Adrenal gland (tissue), 12 donors: ENCODE data around the gene THSD7B. TPM values are rescaled to one million over a fixed set of nuclear protein-coding genes. Genes with fewer than 3 reads are reported as not detected.

ENCODE experiments used
- DNase-seq, 7 donors: peaks; one replicate each; pipeline ENCODE4 v3.0.0-alpha.2; 2019 to 2020
- H3K27ac ChIP-seq, 5 donors: fragments of 200-600 bp; sonication (generic) in 4 of 5; 1 replicate in 3 of 5; 2 replicates in 2 of 5; pipeline versions ENCODE4 v1.5.1 to v1.8.0; 2016 to 2020; ENCODE audit warnings: mild to moderate bottlenecking in 1 of 5
- H3K27me3 ChIP-seq: fragments of 200-600 bp; 2 replicates; pipeline ENCODE4 v1.8.0; 2021
- H3K36me3 ChIP-seq, 2 donors: fragments of 200-600 bp; replicated peaks in 1 of 2; 1 replicate in 1 of 2; 2 replicates in 1 of 2; pipeline versions ENCODE4 v1.5.1 to v1.8.0; 2018 to 2022
- H3K4me1 ChIP-seq, 2 donors: fragments of 200-600 bp; replicated peaks in 1 of 2; 1 replicate in 1 of 2; 2 replicates in 1 of 2; pipeline versions ENCODE4 v1.5.1 to v1.8.0; 2018 to 2021
- H3K4me3 ChIP-seq, 4 donors: fragments of 200-600 bp; sonication (generic) in 3 of 4; one replicate each; pipeline ENCODE4 v1.5.1; 2016 to 2018
- H3K9me3 ChIP-seq, 3 donors: fragments of 200-600 bp; sonication (generic) in 1 of 3; replicated peaks in 1 of 3; 1 replicate in 2 of 3; 2 replicates in 1 of 3; pipeline versions ENCODE4 v1.5.1 to v1.8.0; 2016 to 2021
- POLR2A ChIP-seq, 2 donors: fragments of 450-650 bp; IDR thresholded peaks; one replicate each; pipeline ENCODE4 v1.6.1; 2017; ENCODE audit warnings: antibody characterized with exemption in 2 of 2, mild to moderate bottlenecking in 2 of 2, moderate library complexity in 1 of 2
- WGBS, 4 donors: extraction: QIAGEN DNeasy Blood & Tissue Kit in 2 of 4; methylation state at CpG; one replicate each; pipeline versions ENCODE4 v1.1.5 to v1.1.7; 2013 to 2017; 5-methylcytosine and 5-hydroxymethylcytosine counted together
- intact Hi-C, 2 donors: fragments of 100-400 bp; cut with DNase I; formaldehyde crosslinking; loops; one replicate each; pipeline versions ENCODE4 v1.14.1 to v1.15.0; 2022 to 2023
- polyA plus RNA-seq, 3 donors: library from polyadenylated mRNA; stranded (reverse); fragments of 200-250 nt in 2 of 3; fragments of 350-450 nt in 1 of 3; fragmentation: Illumina TruSeq in 1 of 3; extraction: RNeasy Lipid Tissue Mini Kit (QIAGEN cat#74804) in 1 of 3; gene quantifications; one replicate each; pipeline ENCODE4 v1.2.3, GENCODE V29; 2013 to 2014
- total RNA-seq, 9 donors: library from RNA; depleted of rRNA in 4 of 9; stranded (reverse); fragments of >200 nt in 4 of 9; fragments of 120-200 nt in 1 of 9; fragmentation: NEBNext Ultra II Directional in 1 of 9; extraction: Animal tissue kit (Norgen Biotek cat#: 25700) in 1 of 9; gene quantifications; one replicate each; pipeline versions ENCODE4 v1.1.0 to v1.2.4, GENCODE V29; 2013 to 2023
- TF ChIP-seq, protein P1 (sequence below), 6 experiments: fragments of 450-650 bp in 4 of 6; fragments of 200-600 bp in 2 of 6; sonication (generic) in 1 of 6; IDR thresholded peaks; 1 replicate in 5 of 6; 2 replicates in 1 of 6; pipeline versions ENCODE4 v1.5.1 to v1.8.0; 2016 to 2021; ENCODE audit warnings: antibody characterized with exemption in 6 of 6, mild to moderate bottlenecking in 2 of 6, moderate library complexity in 1 of 6
- donor health status: healthy with polysubstance abuse.
- donor health status: Bipolar disorder and iron deficiency.
- donor health status: DM: yes; HTN: yes; CAD: no.
- donor health status: DM: no; HTN: no; CAD: no.
- donor health status: DM: no; HTN: no; CAD: no.
- donor health status: DM: yes; HTN: yes; CAD: no.

The THSD7B gene
- total and polyA plus RNA-seq, 12 donors: under 0.01 to 0.44 (median 0.12) TPM; not detected in 4

DNA sequence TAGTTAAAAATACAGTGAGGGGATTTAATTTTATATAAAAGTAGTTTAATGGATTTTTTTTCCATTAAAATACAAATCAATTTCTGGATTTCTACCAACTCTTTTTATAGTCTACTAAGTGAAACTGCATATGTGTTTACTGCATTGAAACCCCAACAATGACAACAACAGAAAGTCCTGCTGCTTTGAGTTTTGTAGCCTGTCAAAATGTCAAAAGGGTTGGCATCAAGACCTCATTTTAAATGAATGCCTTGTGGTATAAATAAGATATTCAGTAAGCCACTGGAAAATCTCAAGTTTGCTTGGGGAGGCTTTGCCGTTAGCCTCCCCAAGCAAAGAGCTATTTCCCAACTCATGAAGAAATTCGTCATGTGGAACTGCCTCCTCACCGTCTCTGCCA lies 758.6 kb downstream of the THSD7B start:
- no peaks in the 10 kb centered on the region for H3K4me1 ChIP-seq
- intact Hi-C loops: no loop called here
- no peaks in the 10 kb centered on the region for H3K36me3 ChIP-seq
- H3K27ac ChIP-seq: no peak overlapping the region
- WGBS, 4 donors: 47 to 71% (median 61%) methylated on average over 3 of the region's 3 CpGs
- TF ChIP-seq, protein P1, sequence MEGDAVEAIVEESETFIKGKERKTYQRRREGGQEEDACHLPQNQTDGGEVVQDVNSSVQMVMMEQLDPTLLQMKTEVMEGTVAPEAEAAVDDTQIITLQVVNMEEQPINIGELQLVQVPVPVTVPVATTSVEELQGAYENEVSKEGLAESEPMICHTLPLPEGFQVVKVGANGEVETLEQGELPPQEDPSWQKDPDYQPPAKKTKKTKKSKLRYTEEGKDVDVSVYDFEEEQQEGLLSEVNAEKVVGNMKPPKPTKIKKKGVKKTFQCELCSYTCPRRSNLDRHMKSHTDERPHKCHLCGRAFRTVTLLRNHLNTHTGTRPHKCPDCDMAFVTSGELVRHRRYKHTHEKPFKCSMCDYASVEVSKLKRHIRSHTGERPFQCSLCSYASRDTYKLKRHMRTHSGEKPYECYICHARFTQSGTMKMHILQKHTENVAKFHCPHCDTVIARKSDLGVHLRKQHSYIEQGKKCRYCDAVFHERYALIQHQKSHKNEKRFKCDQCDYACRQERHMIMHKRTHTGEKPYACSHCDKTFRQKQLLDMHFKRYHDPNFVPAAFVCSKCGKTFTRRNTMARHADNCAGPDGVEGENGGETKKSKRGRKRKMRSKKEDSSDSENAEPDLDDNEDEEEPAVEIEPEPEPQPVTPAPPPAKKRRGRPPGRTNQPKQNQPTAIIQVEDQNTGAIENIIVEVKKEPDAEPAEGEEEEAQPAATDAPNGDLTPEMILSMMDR (IDR thresholded peaks at IDR 0.05): no peak
- TF ChIP-seq POLR2A (IDR thresholded peaks at IDR 0.05): no peak
- no peaks in the 10 kb centered on the region for H3K27me3 ChIP-seq
- no peak overlapping the region for H3K4me3 ChIP-seq
- no peak for DNase-seq
- H3K9me3 ChIP-seq: no peaks in the 10 kb centered on the region

DNA sequence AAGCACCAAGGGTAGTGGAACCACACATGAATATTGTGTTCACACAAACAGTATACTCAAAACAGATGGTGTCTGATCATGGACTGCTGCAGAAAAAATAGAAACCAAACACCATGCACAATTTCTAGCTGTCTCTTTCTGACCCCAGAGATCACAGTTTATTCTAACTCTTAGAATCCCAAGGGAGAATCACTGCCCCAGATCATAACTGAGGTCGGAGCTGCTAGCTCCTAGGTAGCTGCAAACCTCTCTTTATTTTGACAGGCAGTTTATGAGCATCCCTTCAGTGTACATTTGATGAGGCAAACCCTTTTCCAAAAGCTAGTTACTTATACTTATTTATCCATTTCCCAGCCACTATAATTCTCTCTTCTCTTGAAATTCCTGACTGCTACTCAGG lies 759.8 kb downstream of the THSD7B start:
- 26 to 47% (median 37%) methylated on average over 1 of the region's 1 CpG for WGBS, 4 donors

DNA sequence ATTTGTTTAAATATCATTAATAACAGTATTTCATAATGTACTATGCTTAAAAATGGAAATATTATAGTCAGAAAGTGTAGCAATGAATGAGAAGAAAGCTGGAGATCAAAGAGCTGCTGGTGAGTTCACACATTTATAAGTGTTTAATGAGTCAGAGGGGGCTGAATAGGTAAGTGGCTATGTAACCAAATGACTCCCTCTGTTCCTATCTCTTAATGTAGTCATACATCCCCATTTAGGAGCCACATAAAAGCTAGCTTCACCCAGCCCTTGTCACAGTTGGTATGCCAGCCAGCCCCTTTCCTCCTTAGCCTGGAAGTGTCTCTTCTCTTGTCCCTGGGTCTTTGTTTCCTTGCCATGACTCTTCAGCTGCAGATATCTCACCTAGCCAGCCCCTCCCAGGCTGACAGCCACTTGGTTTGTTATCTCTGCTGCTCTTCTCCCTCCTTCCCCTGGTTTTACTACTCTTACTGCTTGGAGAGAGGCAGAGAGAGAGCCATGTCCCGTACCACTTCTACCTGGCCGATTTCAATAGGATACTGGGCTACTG lies 760.4 kb downstream of the THSD7B start:
- no peaks in the 10 kb centered on the region for H3K4me1 ChIP-seq
- H3K27me3 ChIP-seq: no peaks in the 10 kb centered on the region
- WGBS, 4 donors: 60 to 83% (median 76%) methylated on average over 2 of the region's 2 CpGs
- H3K27ac ChIP-seq: no peak overlapping the region
- no peak overlapping the region for H3K4me3 ChIP-seq
- no peaks in the 10 kb centered on the region for H3K36me3 ChIP-seq
- TF ChIP-seq, protein P1 (IDR thresholded peaks at IDR 0.05): no peak
- no peak for TF ChIP-seq POLR2A (IDR thresholded peaks at IDR 0.05)
- intact Hi-C loops: no loop called here
- no peak for DNase-seq
- no peaks in the 10 kb centered on the region for H3K9me3 ChIP-seq

More for the DNA sequence above, 759.8 kb downstream of the THSD7B start:
- intact Hi-C loops: no loop called here
- H3K4me1 ChIP-seq: no peaks in the 10 kb centered on the region
- H3K36me3 ChIP-seq: no peaks in the 10 kb centered on the region
- no peak overlapping the region for H3K27ac ChIP-seq
- no peaks in the 10 kb centered on the region for H3K9me3 ChIP-seq
- no peak overlapping the region for H3K4me3 ChIP-seq
- TF ChIP-seq, protein P1 (IDR thresholded peaks at IDR 0.05): no peak
- no peaks in the 10 kb centered on the region for H3K27me3 ChIP-seq
- DNase-seq: no peak

DNA sequence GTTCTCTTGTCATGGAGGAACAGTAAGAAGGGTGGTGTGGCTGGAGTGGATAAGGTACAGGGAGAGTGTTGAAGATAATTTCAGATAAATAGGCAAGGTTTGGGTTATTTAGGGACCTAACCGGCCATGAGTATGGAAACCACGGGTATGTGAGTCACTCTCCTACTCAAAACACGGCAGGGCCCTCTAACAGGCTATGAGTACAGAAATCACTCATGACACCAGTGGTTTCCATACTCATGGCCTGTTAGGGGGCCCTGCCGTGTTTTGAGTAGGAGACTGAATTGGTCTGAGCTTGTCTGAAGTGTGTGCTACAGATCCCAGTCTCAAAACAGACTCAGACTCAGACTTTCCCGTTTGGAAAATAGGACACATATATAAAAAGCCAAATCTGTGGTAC lies 770.6 kb downstream of the THSD7B start:
- no peaks in the 10 kb centered on the region for H3K36me3 ChIP-seq
- 55 to 73% (median 67%) methylated on average over 5 of the region's 5 CpGs for WGBS, 4 donors
- H3K4me3 ChIP-seq: no peak overlapping the region
- H3K27me3 ChIP-seq: no peaks in the 10 kb centered on the region
- no peaks in the 10 kb centered on the region for H3K9me3 ChIP-seq
- DNase-seq: no peak
- no peak for TF ChIP-seq POLR2A (IDR thresholded peaks at IDR 0.05)
- TF ChIP-seq, protein P1 (IDR thresholded peaks at IDR 0.05): no peak
- no peak overlapping the region for H3K27ac ChIP-seq
- intact Hi-C loops: no loop called here
- H3K4me1 ChIP-seq: no peaks in the 10 kb centered on the region
